IPS DF 4.7 (cell line): ENCODE measurements around the gene RPL12.

ENCODE experiments used
- DNase-seq: peaks from one replicate; pipeline ENCODE4 v3.0.0-alpha.2; 2013; ENCODE audit warnings: low spot score; ENCODE audit errors: extremely low read depth

RPL12 gene

DNA sequence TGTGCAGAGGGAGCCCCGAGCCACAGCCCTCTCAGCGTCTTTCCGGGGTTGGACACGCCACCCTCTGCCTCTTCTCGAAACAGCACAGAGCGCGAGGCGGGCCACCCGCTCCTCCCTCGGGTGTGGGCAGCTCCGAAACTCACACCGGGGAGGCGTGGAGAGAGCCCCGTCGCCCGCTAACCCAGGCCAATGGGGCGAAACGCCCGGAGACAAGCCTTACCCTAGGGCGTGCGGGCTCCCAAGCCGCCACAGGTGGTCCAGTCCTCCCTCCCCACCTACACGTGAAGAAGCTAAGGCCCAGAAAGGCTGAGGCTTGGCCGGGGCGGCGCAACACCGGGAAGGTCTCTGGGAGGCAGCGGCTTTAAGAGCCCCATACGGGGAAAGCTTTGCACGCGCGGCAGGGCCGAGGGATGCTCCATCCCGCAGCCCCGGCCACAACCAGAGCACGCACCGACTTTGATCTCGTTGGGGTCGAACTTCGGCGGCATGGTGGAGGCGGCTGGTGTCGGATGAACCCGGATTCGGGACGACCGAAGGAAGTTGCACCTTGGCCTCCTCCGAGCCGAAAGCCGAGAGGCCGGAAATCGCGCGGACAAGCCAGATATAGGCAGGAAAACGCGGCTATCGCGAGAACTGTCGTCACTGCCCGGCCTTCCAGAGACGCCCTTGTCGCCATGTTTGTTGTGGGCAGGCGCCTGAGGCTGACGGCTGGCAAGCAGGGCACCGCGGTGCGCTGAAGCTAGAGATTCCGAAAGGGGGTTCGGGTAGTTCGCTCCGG lies at the start of gene RPL12, which contains the start of gene LRSAM1:
Gene RPL12 (minus strand): TSS at position 577 of the 778 bp plus-strand sequence. CDS start 89 bp downstream, at position 488.
Gene LRSAM1 (plus strand): TSS at position 681 of the 778 bp plus-strand sequence. CDS start 3,018 bp downstream, outside the sequence.
- no peak for DNase-seq

- no peak for DNase-seq
These were observed 49.7 kb upstream of the RPL12 start for GRCh38 chr9:127500862-127501261.

DNA sequence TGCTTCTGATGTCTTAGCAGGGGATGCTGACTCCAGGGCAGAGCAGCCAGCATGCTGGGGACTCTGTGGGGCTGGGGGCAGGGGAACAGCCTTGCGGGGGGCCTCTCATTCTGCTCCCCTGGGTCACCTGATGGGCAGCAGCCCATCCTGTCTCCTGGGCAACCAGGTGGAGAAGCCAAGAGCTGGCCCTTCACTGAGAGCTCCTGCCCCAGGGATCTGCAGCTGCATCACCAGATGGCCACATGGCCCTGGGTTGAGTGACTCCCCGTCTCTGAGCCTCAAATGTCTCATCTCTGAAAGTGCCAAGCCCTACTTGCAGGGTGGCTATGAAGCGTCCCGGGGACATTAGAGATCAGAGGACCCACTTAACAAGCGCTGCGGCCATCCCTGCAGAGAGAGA lies 49.2 kb upstream of the RPL12 start:
- no peak for DNase-seq

- no peak for DNase-seq
These were observed 47.1 kb upstream of the RPL12 start for GRCh38 chr9:127498298-127498697.

GRCh38 chr9:127497656-127498290 lies 46.6 kb upstream of the RPL12 start:
- DNase-seq = no peak

DNA sequence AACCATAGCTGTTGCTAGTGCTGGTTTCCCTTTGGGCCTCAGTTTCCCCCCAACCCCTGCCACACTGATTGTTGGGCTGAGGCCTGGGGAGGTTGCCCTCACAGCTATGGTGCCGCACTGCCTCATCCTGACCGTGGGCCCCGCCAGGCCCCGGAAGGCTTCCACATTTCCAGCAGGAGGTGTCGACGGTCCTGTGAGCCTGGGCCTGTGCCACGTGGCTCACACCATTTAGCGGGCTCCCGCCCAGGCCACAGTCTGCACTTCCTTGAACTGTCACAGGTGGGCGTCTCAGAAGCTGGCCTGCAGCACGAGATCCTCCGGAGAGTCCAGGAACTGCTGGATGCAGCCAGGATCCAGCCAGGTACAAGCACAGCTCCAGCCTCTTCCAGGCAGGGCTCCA lies 45.8 kb upstream of the RPL12 start:
- no peak for DNase-seq

GRCh38 chr9:127495884-127496555 lies 44.8 kb upstream of the RPL12 start:
- DNase-seq = no peak

DNA sequence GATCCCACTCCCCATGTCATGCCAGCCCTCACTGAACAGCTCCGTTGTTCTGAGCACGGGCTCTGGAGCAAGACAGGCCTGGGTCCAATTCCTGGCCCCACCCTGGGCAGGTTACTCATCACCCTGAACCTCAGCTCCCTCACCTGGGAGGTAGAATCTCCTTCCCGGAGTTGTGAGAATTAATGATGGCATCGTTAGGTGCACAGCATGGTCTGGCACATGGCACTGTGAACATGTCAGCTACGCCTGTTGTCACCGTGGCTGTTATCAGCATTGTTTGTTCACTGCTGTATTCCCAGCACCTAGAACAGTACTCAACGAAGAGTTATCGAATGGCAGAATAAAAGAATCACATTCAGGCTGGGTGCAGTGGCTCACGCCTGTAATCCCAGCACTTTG lies 43.1 kb upstream of the RPL12 start:
- no peak for DNase-seq

- DNase-seq = no peak
These were observed 42.5 kb upstream of the RPL12 start for GRCh38 chr9:127493592-127494303.

- no peak for DNase-seq
These were observed 41.4 kb upstream of the RPL12 start for GRCh38 chr9:127492616-127493015.

GRCh38 chr9:127491516-127491915 lies 40.3 kb upstream of the RPL12 start:
- no peak for DNase-seq

DNA sequence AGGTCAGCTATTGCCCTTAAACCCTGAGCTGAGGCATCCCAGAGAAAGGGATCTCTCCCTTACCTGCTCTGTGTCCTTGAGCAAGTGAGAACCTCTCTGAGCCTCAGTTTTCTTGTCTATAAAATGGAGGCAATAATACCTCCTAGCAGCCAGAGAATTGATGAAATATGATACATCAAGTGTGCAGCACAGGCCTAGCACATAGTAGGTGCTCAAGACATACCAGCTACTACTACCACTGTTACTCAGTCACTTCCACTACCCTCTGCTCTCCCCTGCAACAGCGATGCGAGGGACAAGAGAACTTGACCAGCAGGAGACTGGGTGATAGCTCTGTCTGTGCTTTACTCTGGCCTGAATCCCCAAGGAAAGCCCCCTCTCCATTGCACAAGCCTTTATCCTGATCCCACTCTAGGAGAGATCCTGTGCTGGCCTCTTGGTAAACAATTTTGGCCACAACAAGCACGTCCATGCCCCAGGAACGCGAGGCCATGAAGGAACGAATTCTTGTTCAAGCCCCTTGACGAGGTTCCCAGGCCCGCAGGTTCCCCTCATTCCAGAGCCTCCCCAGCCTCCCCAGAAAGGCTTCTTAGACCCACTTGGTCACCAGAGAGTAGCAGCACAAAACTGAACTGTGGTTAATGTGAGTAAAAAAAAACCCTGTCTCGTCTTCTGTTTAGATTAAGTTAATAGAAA lies 39.5 kb upstream of the RPL12 start:
- DNase-seq = no peak

DNA sequence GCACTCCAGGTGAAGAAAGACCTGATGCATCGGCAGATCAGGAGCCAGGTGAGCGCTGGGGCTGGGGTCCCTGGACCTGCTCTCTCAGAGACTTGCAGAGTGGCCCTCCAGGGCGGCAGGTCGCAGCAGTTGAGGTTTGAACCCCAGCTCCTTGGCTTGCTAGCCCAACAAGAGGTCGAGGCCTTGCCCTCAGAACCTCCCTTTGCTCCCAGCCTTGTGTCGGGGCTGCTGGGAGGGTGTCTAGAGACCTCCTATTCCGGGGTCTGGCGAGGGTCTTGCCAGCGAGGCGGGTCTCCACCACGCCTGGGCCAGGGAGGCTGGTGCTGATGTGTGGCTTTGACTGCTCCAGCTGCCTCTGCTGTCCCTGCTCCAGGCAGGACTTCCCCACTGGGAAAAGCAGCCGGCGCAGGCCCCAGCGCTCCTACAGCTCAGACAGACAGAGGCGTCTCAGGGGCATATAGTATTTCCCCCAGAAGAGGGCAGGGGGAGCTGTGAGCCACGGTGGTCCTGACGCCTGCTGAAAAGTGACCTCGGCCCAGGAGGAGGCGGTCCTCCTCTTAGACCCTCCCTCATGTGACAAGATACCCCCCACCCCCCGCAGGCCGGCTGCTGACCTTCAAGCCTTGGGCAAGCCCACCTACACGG lies 38.4 kb upstream of the RPL12 start:
- no peak for DNase-seq

GRCh38 chr9:127488946-127489345 lies 37.7 kb upstream of the RPL12 start:
- no peak for DNase-seq

GRCh38 chr9:127485995-127486394 lies 34.8 kb upstream of the RPL12 start:
- no peak for DNase-seq

GRCh38 chr9:127482662-127483061 lies 31.5 kb upstream of the RPL12 start:
- no peak for DNase-seq

DNA sequence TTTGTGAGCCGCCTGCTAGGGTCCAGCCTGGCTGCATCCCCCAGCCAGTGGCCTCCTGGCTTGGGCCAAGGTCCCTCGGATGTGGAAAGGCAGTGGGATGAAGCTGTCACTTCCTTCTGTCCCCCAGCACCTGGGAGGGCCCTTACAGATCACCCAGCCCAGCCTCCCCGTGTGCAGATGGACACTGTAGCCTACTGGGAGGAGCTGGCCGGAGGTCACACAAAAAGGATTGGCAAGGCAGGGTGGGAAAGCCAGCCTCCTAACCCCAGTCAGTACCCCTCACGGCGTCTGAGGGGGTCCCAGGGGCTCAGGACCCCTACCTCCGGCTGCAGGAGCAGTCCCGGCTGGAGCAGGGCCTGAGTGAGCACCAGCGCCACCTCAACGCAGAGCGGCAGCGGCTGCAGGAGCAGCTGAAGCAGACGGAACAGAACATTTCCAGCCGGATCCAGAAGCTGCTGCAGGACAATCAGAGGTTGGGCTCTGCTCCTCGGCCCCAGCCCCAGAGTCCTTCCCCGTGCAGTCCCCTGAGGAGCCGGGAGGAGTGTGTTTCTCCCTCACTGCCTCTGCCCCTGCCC lies 28.4 kb upstream of the RPL12 start:
- DNase-seq = no peak

DNA sequence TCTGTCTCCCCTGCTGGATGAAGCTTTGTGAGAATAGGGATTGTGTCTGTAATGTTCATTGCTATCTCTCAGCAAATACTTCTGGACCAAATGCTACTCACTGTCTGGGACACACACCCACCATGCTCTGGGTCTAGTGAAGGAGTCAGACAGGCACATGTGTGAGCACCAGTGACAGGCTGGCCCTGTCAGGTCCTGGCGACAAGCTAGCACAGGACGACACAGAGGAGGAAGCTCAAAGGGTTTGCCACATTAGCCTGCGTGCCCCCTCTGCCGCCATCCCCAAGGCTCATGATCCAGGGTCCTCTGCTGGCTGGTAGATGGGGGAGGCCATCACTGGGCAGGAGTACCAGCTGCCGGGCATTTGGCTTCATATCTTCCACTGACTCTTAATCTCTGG lies 23.4 kb upstream of the RPL12 start:
- no peak for DNase-seq

DNA sequence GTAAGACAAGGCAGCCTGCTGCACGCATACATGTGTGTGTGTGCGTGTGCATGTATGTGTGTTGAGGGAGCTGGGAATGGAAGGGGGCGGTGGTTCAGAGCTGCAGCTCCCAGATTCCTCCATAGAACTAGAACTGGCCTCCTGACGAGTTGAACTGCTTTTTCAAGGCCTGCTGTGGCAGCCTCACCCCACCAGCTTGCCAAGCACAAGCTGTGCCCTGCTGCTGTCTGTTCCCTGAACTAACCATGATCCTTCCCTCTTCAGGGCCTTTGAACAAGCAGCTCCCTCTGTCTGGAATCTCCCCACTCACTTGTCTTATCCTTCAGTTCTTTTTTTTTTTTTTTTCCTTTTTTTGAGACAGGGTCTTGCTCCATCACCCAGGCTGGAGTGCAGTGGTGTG lies 22.7 kb upstream of the RPL12 start:
- no peak for DNase-seq

GRCh38 chr9:127473501-127473900 lies 22.3 kb upstream of the RPL12 start:
- DNase-seq = no peak
